ENCODE results near the gene PCNA. TPM values are rescaled to one million over a fixed set of nuclear protein-coding genes. Genes with fewer than 3 reads are reported as not detected.

Gene PCNA
- total and polyA plus RNA-seq, 9 of the 15 experiments (the other 6 are each of a cell fraction or from before 2014, with no cell fraction given): 213 to 390 (median 291) TPM

DNA sequence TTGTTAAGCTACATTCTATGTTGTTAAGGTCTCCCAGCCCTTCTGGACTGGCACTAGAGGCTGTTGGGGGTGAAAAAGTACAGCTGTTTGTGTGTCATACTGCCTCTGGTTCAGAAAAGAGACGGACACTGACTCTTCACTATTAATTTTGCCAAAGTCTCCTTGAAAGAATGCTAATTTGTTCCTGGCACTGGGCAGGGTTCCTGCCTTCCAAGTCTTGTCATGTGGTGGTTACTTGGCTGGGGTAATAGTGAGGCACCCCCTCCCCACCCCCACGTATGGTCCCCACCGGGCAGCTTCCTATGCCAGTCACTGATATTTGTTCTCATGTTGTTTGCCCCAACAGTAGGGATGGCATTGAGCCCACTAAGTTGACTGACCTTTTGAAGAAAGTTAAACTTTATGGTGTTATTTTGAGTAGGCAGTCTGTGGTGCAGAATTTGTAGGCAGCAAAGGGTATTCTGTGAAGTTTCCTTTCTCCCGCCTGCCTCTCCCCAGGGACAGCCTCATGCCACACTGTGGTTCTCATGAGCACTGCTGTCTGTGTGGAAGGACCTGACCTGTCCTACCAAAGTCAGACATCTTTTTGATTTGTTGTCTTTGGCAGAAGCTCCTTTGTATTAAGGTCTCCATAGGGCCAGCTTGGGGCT is 15.7 kb upstream of the PCNA start:
- in situ Hi-C loops (cut with MboI) (no loop called here), intact Hi-C loops (cut with micrococcal nuclease) (no loop called here)
- WGBS (ENCODE audit: insufficient coverage, low coverage, missing lambda C conversion rate): 75% methylated on average over 3 of the region's 4 CpGs
- DNase-seq (ENCODE audit: extremely low read depth in 1 of 4, low spot score in 3 of 4) (no peak), ATAC-seq (no peak), FAIRE-seq (no peak)
- H3K9ac ChIP-seq (ENCODE audit: insufficient read depth in 1 of 2, low read depth in 2 of 2, low read length in 2 of 2): no peak overlapping the region; a peak in 1 of 4 replicates
- H3K79me2 ChIP-seq (ENCODE audit: control insufficient read depth, insufficient read depth, low read length): peaks cover 40% of the 10 kb centered on the region
- no peaks in the 10 kb centered on the region for H3K27me3 ChIP-seq (ENCODE audit: control insufficient read depth in 2 of 2, insufficient read depth in 2 of 2, low read length in 2 of 2)
- H3K9me3 ChIP-seq (replicated peaks; ENCODE audit: control insufficient read depth, insufficient read depth, low read depth, low read length): no peaks in the 10 kb centered on the region
- peaks cover 0 to 4% of the 10 kb centered on the region in 2 experiments; a peak in 1 of 5 replicates for H3K4me1 ChIP-seq (replicated peaks in 1 of 2; ENCODE audit: control insufficient read depth in 2 of 2, insufficient read depth in 2 of 2, low read length in 2 of 2)
- H3K27ac ChIP-seq (ENCODE audit: extremely low read depth, low read depth, low read length): no peak overlapping the region
- no peak overlapping the region for H2AFZ ChIP-seq (ENCODE audit: low read depth, low read length)
- CTCF ChIA-PET (ENCODE audit: low intra/inter-chr PET ratio): no interaction called here
- no peaks in the 10 kb centered on the region for H4K20me1 ChIP-seq (replicated peaks; ENCODE audit: control insufficient read depth, insufficient read depth, low read length)
- H3K36me3 ChIP-seq (ENCODE audit: control insufficient read depth, insufficient read depth, low read length): no peaks in the 10 kb centered on the region
- BruUV-seq (replicated peaks): no TSS peak
- POLR2A ChIA-PET: no interaction called here
- H3K9me1 ChIP-seq (ENCODE audit: control insufficient read depth, insufficient read depth, low read length): no peaks in the 10 kb centered on the region
- H3K4me2 ChIP-seq (ENCODE audit: insufficient read depth, low read length): no peak overlapping the region
- TF ChIP-seq CEBPG (CRISPR knock-in tag; IDR thresholded peaks at IDR 0.05) (no peak), CEBPG (tag; conservative IDR thresholded peaks at IDR 0.05 in 1 of 2, IDR thresholded peaks at IDR 0.05 in 1 of 2) (no peak), CREB5 (CRISPR knock-in tag; IDR thresholded peaks at IDR 0.05) (no peak), MAZ (CRISPR knock-in tag; conservative IDR thresholded peaks at IDR 0.05 in 1 of 2, IDR thresholded peaks at IDR 0.05 in 1 of 2) (no peak), ETV5 (CRISPR knock-in tag; IDR thresholded peaks at IDR 0.05; ENCODE audit: low read depth) (no peak), STAT5B (CRISPR knock-in tag; IDR thresholded peaks at IDR 0.05) (no peak), SMAD1 (IDR thresholded peaks at IDR 0.05; ENCODE audit: low read depth, low read length, partially characterized antibody) (no peak)
- no peak overlapping the region for H3K4me3 ChIP-seq

All from K562 (cell line).